Measurements from ENCODE around the gene CACNB4.

CACNB4 gene

GRCh38 chr2:151808258-151809072 is 290.4 kb downstream of the CACNB4 start:
- TF ChIP-seq, protein P1, sequence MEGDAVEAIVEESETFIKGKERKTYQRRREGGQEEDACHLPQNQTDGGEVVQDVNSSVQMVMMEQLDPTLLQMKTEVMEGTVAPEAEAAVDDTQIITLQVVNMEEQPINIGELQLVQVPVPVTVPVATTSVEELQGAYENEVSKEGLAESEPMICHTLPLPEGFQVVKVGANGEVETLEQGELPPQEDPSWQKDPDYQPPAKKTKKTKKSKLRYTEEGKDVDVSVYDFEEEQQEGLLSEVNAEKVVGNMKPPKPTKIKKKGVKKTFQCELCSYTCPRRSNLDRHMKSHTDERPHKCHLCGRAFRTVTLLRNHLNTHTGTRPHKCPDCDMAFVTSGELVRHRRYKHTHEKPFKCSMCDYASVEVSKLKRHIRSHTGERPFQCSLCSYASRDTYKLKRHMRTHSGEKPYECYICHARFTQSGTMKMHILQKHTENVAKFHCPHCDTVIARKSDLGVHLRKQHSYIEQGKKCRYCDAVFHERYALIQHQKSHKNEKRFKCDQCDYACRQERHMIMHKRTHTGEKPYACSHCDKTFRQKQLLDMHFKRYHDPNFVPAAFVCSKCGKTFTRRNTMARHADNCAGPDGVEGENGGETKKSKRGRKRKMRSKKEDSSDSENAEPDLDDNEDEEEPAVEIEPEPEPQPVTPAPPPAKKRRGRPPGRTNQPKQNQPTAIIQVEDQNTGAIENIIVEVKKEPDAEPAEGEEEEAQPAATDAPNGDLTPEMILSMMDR (IDR thresholded peaks at IDR 0.05; ENCODE audit: poor library complexity, severe bottlenecking), result peak; percentile 76
- no peak for ATAC-seq (ENCODE audit: low read depth)

GRCh38 chr2:151805961-151806360 is 292.9 kb downstream of the CACNB4 start:
- Histone ChIP-seq H3K27ac (ENCODE audit: poor library complexity, severe bottlenecking) (no peak overlapping the region), H3K4me3 (ENCODE audit: severe bottlenecking) (no peak overlapping the region), H3K9me3 (ENCODE audit: severe bottlenecking) (no peaks in the 10 kb centered on the region), H3K36me3 (ENCODE audit: low read depth) (peaks cover 79% of the 10 kb centered on the region), H3K27me3 (ENCODE audit: insufficient read depth, poor library complexity, severe bottlenecking) (no peaks in the 10 kb centered on the region), H3K4me1 (ENCODE audit: insufficient read depth, poor library complexity, severe bottlenecking) (no peaks in the 10 kb centered on the region)
- no peak for ATAC-seq (ENCODE audit: low read depth)
- TF ChIP-seq, protein P1 (IDR thresholded peaks at IDR 0.05; ENCODE audit: poor library complexity, severe bottlenecking), result no peak
- DNase-seq (ENCODE audit: low spot score), result no peak

More at GRCh38 chr2:151808258-151809072, 290.4 kb downstream of the CACNB4 start:
- Histone ChIP-seq H3K4me3 (ENCODE audit: severe bottlenecking) (no peak overlapping the region), H3K36me3 (ENCODE audit: low read depth) (peaks cover 77% of the 10 kb centered on the region), H3K27ac (ENCODE audit: poor library complexity, severe bottlenecking) (no peak overlapping the region), H3K9me3 (ENCODE audit: severe bottlenecking) (no peaks in the 10 kb centered on the region), H3K4me1 (ENCODE audit: insufficient read depth, poor library complexity, severe bottlenecking) (no peaks in the 10 kb centered on the region), H3K27me3 (ENCODE audit: insufficient read depth, poor library complexity, severe bottlenecking) (no peaks in the 10 kb centered on the region)
- DNase-seq (ENCODE audit: low spot score), result no peak

DNA sequence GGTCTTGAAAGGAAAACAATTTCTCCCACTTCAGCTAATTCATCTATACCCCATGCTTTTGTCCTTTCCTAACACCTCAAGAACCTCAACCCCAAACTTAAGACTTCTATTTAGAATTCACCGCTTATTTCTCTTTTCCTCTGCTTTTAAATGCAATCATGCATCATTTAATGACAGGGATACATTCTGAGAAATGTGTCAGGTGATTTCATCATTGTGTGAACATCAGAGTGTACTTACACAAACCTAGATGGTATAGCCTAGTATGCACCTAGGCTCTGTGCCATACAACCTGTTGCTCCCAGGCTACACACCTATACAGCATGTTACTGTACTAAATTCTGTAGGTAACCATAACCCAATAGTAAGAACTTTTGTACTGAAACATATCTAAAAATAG is 293.5 kb downstream of the CACNB4 start:
- Histone ChIP-seq H3K36me3 (ENCODE audit: low read depth) (peaks cover 79% of the 10 kb centered on the region), H3K27ac (ENCODE audit: poor library complexity, severe bottlenecking) (no peak overlapping the region), H3K4me1 (ENCODE audit: insufficient read depth, poor library complexity, severe bottlenecking) (no peaks in the 10 kb centered on the region), H3K27me3 (ENCODE audit: insufficient read depth, poor library complexity, severe bottlenecking) (no peaks in the 10 kb centered on the region), H3K9me3 (ENCODE audit: severe bottlenecking) (no peaks in the 10 kb centered on the region), H3K4me3 (ENCODE audit: severe bottlenecking) (no peak overlapping the region)
- TF ChIP-seq, protein P1 (IDR thresholded peaks at IDR 0.05; ENCODE audit: poor library complexity, severe bottlenecking), result no peak
- DNase-seq (ENCODE audit: low spot score) (no peak), ATAC-seq (ENCODE audit: low read depth) (no peak)

DNA sequence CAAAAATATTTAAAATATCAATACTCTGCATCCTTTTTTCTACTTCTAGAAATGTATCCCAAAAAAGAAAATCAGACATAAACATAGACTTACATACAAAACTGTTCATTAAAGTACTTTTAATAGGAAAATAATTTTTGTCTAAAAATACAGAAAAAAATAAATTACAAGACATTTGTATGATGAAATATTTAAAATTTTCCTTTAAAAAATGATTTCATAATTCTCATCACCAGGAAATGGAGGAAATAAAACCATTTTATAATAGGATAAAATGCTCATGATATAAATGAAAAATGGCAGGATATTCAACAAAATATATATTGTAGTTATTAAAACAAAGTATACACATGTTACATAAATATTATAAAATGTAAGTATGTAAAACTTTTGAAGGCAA is 295.0 kb downstream of the CACNB4 start:
- Histone ChIP-seq H3K4me3 (ENCODE audit: severe bottlenecking) (no peak overlapping the region), H3K27ac (ENCODE audit: poor library complexity, severe bottlenecking) (no peak overlapping the region), H3K4me1 (ENCODE audit: insufficient read depth, poor library complexity, severe bottlenecking) (no peaks in the 10 kb centered on the region), H3K9me3 (ENCODE audit: severe bottlenecking) (no peaks in the 10 kb centered on the region), H3K36me3 (ENCODE audit: low read depth) (peaks cover 72% of the 10 kb centered on the region), H3K27me3 (ENCODE audit: insufficient read depth, poor library complexity, severe bottlenecking) (no peaks in the 10 kb centered on the region)
- TF ChIP-seq, protein P1 (IDR thresholded peaks at IDR 0.05; ENCODE audit: poor library complexity, severe bottlenecking), result no peak
- ATAC-seq (ENCODE audit: low read depth) (no peak), DNase-seq (ENCODE audit: low spot score) (no peak)

- no peak for DNase-seq (ENCODE audit: low spot score)
- ATAC-seq (ENCODE audit: low read depth), result no peak
- H3K36me3 ChIP-seq (ENCODE audit: low read depth), result peaks cover 66% of the 10 kb centered on the region
- no peaks in the 10 kb centered on the region for H3K4me1 ChIP-seq (ENCODE audit: insufficient read depth, poor library complexity, severe bottlenecking)
- no peaks in the 10 kb centered on the region for H3K27me3 ChIP-seq (ENCODE audit: insufficient read depth, poor library complexity, severe bottlenecking)
- H3K4me3 ChIP-seq (ENCODE audit: severe bottlenecking), result no peak overlapping the region
- TF ChIP-seq, protein P1 (IDR thresholded peaks at IDR 0.05; ENCODE audit: poor library complexity, severe bottlenecking), result no peak
- no peak overlapping the region for H3K27ac ChIP-seq (ENCODE audit: poor library complexity, severe bottlenecking)
- no peaks in the 10 kb centered on the region for H3K9me3 ChIP-seq (ENCODE audit: severe bottlenecking)
Measured at GRCh38 chr2:151802315-151802714, 296.5 kb downstream of the CACNB4 start.
